Aorta (tissue), 5 donors: ENCODE data around the gene PRXL2C. TPM values are rescaled to one million over a fixed set of nuclear protein-coding genes. Genes with fewer than 3 reads are reported as not detected.

ENCODE experiments used
- ATAC-seq: fragments of 200-7000 bp; cut with Tn5 transposase; one replicate; pipeline ENCODE4 v1.9.1; 2022; ENCODE audit warnings: moderate library complexity; ENCODE audit not compliant: low FRiP score
- DNase-seq, 2 donors: peaks; one replicate each; pipeline ENCODE4 v3.0.0-alpha.2; 2020
- H3K27ac ChIP-seq, 2 donors: one replicate each; pipeline ENCODE4 v1.5.1; 2013; ENCODE audit warnings: low read length in 2 of 2, mild to moderate bottlenecking in 2 of 2, moderate library complexity in 2 of 2, control low read depth in 1 of 2, inconsistent platforms in 1 of 2, low read depth in 1 of 2
- H3K27me3 ChIP-seq, 2 donors: one replicate each; pipeline ENCODE4 v1.6.1; 2013; ENCODE audit warnings: control low read depth in 1 of 2, low read length in 1 of 2, mild to moderate bottlenecking in 1 of 2, moderate library complexity in 1 of 2; ENCODE audit not compliant: insufficient read depth in 2 of 2, control insufficient read depth in 1 of 2
- H3K36me3 ChIP-seq, 2 donors: one replicate each; pipeline ENCODE4 v1.6.1; 2013; ENCODE audit warnings: control low read depth in 1 of 2, low read length in 1 of 2, mild to moderate bottlenecking in 1 of 2; ENCODE audit not compliant: insufficient read depth in 2 of 2, control insufficient read depth in 1 of 2
- H3K4me1 ChIP-seq, 2 donors: one replicate each; pipeline ENCODE4 v1.6.1; 2013; ENCODE audit warnings: low read length in 2 of 2, control low read depth in 1 of 2, mild to moderate bottlenecking in 1 of 2, moderate library complexity in 1 of 2; ENCODE audit not compliant: insufficient read depth in 2 of 2, control insufficient read depth in 1 of 2
- H3K4me3 ChIP-seq, 2 donors: one replicate each; pipeline ENCODE4 v1.5.1; 2013; ENCODE audit warnings: low read length in 2 of 2, control low read depth in 1 of 2, mild to moderate bottlenecking in 1 of 2
- H3K9me3 ChIP-seq: one replicate; pipeline ENCODE4 v1.6.1; 2013; ENCODE audit warnings: mild to moderate bottlenecking, low read length; ENCODE audit not compliant: control insufficient read depth
- WGBS, 2 donors: extraction: QIAGEN DNeasy Blood & Tissue Kit; methylation state at CpG; one replicate each; pipeline ENCODE4 v1.1.7; 2013; 5-methylcytosine and 5-hydroxymethylcytosine counted together
- intact Hi-C, 2 donors: fragments of 100-400 bp; cut with DNase I; formaldehyde crosslinking; loops; one replicate each; pipeline versions ENCODE4 v1.14.2 to v1.15.0; 2022
- polyA plus RNA-seq, 2 donors: library from polyadenylated mRNA; stranded (reverse); fragments of 200-250 nt; gene quantifications; one replicate each; pipeline ENCODE4 v1.2.3, GENCODE V29; 2013
- total RNA-seq, 2 donors: library from RNA; stranded (reverse); fragmentation: NEBNext Ultra II Directional; extraction: Animal tissue kit (Norgen Biotek cat#: 25700); gene quantifications; one replicate each; pipeline ENCODE4 v1.2.1, GENCODE V29; 2021
- donor health status: healthy with polysubstance abuse.
- donor health status: Bipolar disorder and iron deficiency.
- donor health status: DM: no; HTN: no; CAD: no.
- donor health status: DM: no; HTN: no; CAD: no.
- donor health status: DM: yes; HTN: yes; CAD: no.

PRXL2C gene
- total and polyA plus RNA-seq, 4 donors, result 10.6 to 23.6 (median 18.6) TPM

- WGBS, 2 donors, result 78 to 84% methylated on average over 3 of the region's 3 CpGs
- Histone ChIP-seq H3K9me3 (no peaks in the 10 kb centered on the region), H3K4me3 (no peak overlapping the region), H3K4me1 (peaks cover 0 to 1% of the 10 kb centered on the region in 2 donors), H3K36me3 (no peaks in the 10 kb centered on the region), H3K27me3 (no peaks in the 10 kb centered on the region), H3K27ac (peak overlapping the region in 1 of 2 donors; percentile 48)
- DNase-seq (no peak), ATAC-seq (no peak)
- intact Hi-C loops, result loop anchor here (5.0 to 10.0 kb wide), 3 partner anchors 44 to 157 kb away; partner anchors contain the start of gene HABP4 (in 1 of the 2)
Observed at GRCh38 chr9:96611302-96611701, 43.8 kb downstream of the PRXL2C start.

DNA sequence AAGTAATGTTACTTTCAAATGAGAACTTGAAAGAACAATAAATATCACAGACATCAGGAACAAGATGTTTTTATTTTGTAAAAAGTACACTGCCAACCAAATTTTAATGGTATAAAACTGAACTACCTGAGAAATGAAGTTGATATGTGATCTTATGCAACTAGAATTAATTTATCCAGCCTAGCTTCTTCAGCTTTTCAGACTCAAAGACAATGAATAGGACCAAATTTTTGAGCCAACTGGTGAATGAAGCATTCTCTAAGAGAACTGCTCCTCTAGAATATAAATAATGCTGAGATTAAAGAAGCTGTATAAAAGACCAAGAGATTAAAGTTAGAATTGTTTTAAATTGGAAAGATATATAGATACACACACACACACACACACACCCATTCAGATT is 45.4 kb downstream of the PRXL2C start:
- H3K27me3 ChIP-seq, result no peaks in the 10 kb centered on the region
- H3K27ac ChIP-seq, result no peak overlapping the region
- no peaks in the 10 kb centered on the region for H3K9me3 ChIP-seq
- intact Hi-C loops, result loop anchor here (5.0 to 10.0 kb wide), 4 partner anchors 42 to 155 kb away; partner anchors contain the start of genes HABP4 (in 1 of the 2) and PRXL2C (in 1 of the 2)
- DNase-seq, result no peak
- no peaks in the 10 kb centered on the region for H3K36me3 ChIP-seq
- no peak overlapping the region for H3K4me3 ChIP-seq
- peaks cover 0 to 1% of the 10 kb centered on the region in 2 donors for H3K4me1 ChIP-seq
- no peak for ATAC-seq

DNA sequence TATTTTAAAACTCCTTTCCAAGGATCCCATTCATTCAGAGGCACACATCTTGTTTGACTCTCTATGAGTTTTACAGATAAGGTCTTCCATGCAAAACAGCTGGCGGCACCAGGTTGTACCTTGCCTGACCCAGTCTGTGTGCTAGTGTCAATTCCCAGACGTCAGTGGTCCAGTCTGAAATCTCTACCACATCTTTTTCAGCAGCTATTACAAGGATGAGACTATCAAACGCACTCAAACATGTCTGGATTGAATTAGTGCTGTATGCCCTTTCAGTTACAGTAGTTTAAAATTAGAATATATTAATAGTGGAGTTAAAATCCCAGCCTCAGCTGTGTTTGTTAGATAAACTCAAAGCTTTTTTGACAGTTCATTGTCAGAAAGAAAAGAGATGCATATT is 47.1 kb downstream of the PRXL2C start:
- intact Hi-C loops, result loop anchor here in 1 of 2 donors (10.0 kb wide), 1 partner anchor 47 kb away; the partner anchor contains the start of gene PRXL2C
- ATAC-seq (no peak), DNase-seq (no peak)
- Histone ChIP-seq H3K27ac (no peak overlapping the region), H3K36me3 (no peaks in the 10 kb centered on the region), H3K9me3 (no peaks in the 10 kb centered on the region), H3K4me3 (no peak overlapping the region), H3K27me3 (no peaks in the 10 kb centered on the region), H3K4me1 (peaks cover 0 to 2% of the 10 kb centered on the region in 2 donors)
- 89 to 90% methylated on average over 3 of the region's 3 CpGs for WGBS, 2 donors

DNA sequence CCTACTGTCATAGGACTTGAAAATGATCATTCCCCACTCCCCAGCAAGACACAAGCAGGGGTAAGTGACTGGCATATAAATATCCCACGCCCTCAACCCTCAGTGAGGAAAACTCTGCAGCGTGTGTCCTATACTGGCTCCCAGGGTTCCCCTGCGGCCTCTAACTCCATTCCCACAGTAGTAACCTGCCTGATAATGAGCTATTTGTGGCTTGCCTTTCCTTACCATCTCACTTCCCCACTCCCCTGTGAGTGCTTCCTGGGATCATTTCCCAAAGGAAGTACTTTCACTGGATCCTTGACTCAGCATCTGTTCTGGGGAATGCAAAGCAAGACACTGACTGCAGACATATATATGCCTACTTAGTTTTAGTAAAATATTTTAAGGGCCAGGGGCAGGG is 49.8 kb downstream of the PRXL2C start:
- 97 to 98% methylated on average over 3 of the region's 3 CpGs for WGBS, 2 donors
- Histone ChIP-seq H3K27me3 (no peaks in the 10 kb centered on the region), H3K4me3 (no peak overlapping the region), H3K27ac (no peak overlapping the region), H3K9me3 (no peaks in the 10 kb centered on the region), H3K4me1 (peaks cover 0 to 1% of the 10 kb centered on the region in 2 donors), H3K36me3 (no peaks in the 10 kb centered on the region)
- intact Hi-C loops, result loop anchor here in 1 of 2 donors (10.0 kb wide), 1 partner anchor 49 kb away; the partner anchor contains the start of gene PRXL2C
- ATAC-seq (no peak), DNase-seq (no peak)

GRCh38 chr9:96604004-96604319 is 51.2 kb downstream of the PRXL2C start:
- peak overlapping the region in 1 of 2 donors; percentile 28 for H3K27ac ChIP-seq

DNA sequence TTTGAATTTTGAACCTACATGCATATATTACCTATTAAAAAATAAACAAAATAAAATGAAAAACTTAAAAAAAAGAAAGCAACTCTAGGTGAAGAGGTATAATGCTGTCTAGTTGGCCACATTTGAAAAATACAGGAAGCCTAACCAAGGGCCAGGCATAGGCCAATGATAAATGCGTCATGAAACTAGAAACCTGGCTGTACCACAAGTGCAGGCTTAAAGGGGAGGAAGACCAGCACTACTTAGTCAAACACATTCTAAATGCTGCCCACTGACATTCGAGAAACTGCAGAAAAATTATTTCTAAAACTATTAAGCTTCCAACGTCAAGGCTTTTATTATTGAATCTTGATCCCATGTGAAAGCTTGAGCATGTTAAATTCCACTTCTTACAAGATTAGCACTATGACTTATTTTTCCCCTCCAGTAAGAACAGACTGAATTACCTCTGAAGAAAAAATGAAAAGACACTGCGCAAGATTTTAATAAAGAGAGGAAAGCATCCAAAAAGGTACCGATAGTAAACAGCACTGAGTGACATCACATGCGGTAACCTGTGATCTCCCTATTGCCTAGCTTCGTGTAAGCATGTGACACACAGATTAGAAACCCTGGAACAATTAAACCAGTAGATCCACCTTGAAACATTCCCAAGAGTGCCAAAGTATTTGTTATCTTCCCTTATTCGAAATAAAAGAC is 51.7 kb downstream of the PRXL2C start:
- Histone ChIP-seq H3K36me3 (no peaks in the 10 kb centered on the region), H3K4me1 (peaks cover 0 to 1% of the 10 kb centered on the region in 2 donors), H3K27me3 (no peaks in the 10 kb centered on the region), H3K4me3 (no peak overlapping the region), H3K27ac (peak overlapping the region in 1 of 2 donors; percentile 28), H3K9me3 (no peaks in the 10 kb centered on the region)
- intact Hi-C loops, result loop anchor here in 1 of 2 donors (10.0 kb wide), 1 partner anchor 51 kb away; the partner anchor contains the start of gene PRXL2C
- WGBS, 2 donors, result 59 to 62% methylated on average over 8 of the region's 8 CpGs
- ATAC-seq (peak; percentile 82), DNase-seq (no peak)

More at GRCh38 chr9:96604004-96604319, 51.2 kb downstream of the PRXL2C start:
- intact Hi-C loops, result loop anchor here in 1 of 2 donors (10.0 kb wide), 1 partner anchor 51 kb away; the partner anchor contains the start of gene PRXL2C
- no peak overlapping the region for H3K4me3 ChIP-seq
- no peaks in the 10 kb centered on the region for H3K36me3 ChIP-seq
- 8 to 13% methylated on average over 3 of the region's 3 CpGs for WGBS, 2 donors
- no peaks in the 10 kb centered on the region for H3K9me3 ChIP-seq
- H3K27me3 ChIP-seq, result no peaks in the 10 kb centered on the region
- DNase-seq (no peak), ATAC-seq (peak; percentile 88)
- H3K4me1 ChIP-seq, result peaks cover 0 to 1% of the 10 kb centered on the region in 2 donors

- Histone ChIP-seq H3K27me3 (no peaks in the 10 kb centered on the region), H3K9me3 (no peaks in the 10 kb centered on the region), H3K4me3 (no peak overlapping the region), H3K27ac (no peak overlapping the region), H3K36me3 (no peaks in the 10 kb centered on the region), H3K4me1 (peaks cover 0 to 1% of the 10 kb centered on the region in 2 donors)
- DNase-seq, result no peak
- no peak for ATAC-seq
- 92 to 94% methylated on average over 5 of the region's 5 CpGs for WGBS, 2 donors
- intact Hi-C loops, result no loop called here
Observed at GRCh38 chr9:96599298-96599697, 55.8 kb downstream of the PRXL2C start.

GRCh38 chr9:96596601-96597111 is 58.5 kb downstream of the PRXL2C start:
- H3K4me3 ChIP-seq, result no peak overlapping the region
- no peaks in the 10 kb centered on the region for H3K36me3 ChIP-seq
- H3K27me3 ChIP-seq, result no peaks in the 10 kb centered on the region
- H3K4me1 ChIP-seq, result no peaks in the 10 kb centered on the region
- no peak overlapping the region for H3K27ac ChIP-seq
- DNase-seq, result no peak
- no peaks in the 10 kb centered on the region for H3K9me3 ChIP-seq
- no peak for ATAC-seq
- intact Hi-C loops, result no loop called here
- WGBS, 2 donors, result 93 to 95% methylated on average over 5 of the region's 5 CpGs
